Colonic mucosa (tissue), 4 donors: ENCODE results near the gene PDZD8. TPM values are rescaled to one million over a fixed set of nuclear protein-coding genes. Genes with fewer than 3 reads are reported as not detected.
"Not testable (repeated sequence)": the region's sequence is repeated elsewhere in the genome, so short reads cannot be mapped to it uniquely, and the experiment has no call there.

Experiments used
- DNase-seq: peaks from one replicate; pipeline ENCODE4 v3.0.0-alpha.2; 2020
- H3K27ac ChIP-seq: fragments of 200-600 bp; one replicate; pipeline ENCODE4 v1.8.0; 2021
- H3K27me3 ChIP-seq: fragments of 200-600 bp; one replicate; pipeline ENCODE4 v1.8.0; 2021
- H3K36me3 ChIP-seq: fragments of 200-600 bp; one replicate; pipeline ENCODE4 v1.8.0; 2021
- H3K4me1 ChIP-seq: fragments of 200-600 bp; one replicate; pipeline ENCODE4 v1.8.0; 2021; ENCODE audit warnings: mild to moderate bottlenecking
- H3K4me3 ChIP-seq: fragments of 200-600 bp; one replicate; pipeline ENCODE4 v1.8.0; 2021
- H3K9ac ChIP-seq, 2 donors: one replicate each; pipeline ENCODE4 v1.7.0; 2013; ENCODE audit warnings: control low read depth in 2 of 2, low read depth in 2 of 2, low read length in 2 of 2
- H3K9me3 ChIP-seq: fragments of 200-600 bp; one replicate; pipeline ENCODE4 v1.8.0; 2021
- intact Hi-C: fragments of 100-400 bp; cut with DNase I; formaldehyde crosslinking; loops from one replicate; pipeline ENCODE4 v1.14.1; 2022
- total RNA-seq, 2 donors: library from RNA; stranded (reverse); fragmentation: NEBNext Ultra II Directional in 1 of 2; extraction: Animal tissue kit (Norgen Biotek cat#: 25700) in 1 of 2; gene quantifications; one replicate each; pipeline ENCODE4 v1.2.1, GENCODE V29; 2021
- TF ChIP-seq, protein P1 (sequence below): fragments of 200-600 bp; IDR thresholded peaks from one replicate; pipeline ENCODE4 v1.8.0; 2022; ENCODE audit warnings: antibody characterized with exemption, mild to moderate bottlenecking
- donor health status: healthy.
- donor health status: DM: no; HTN: no; CAD: no.
- donor health status: DM: no; HTN: no; CAD: no.

Gene PDZD8
- total RNA-seq, 2 donors from 2014 or later: 68.5 to 82.0 TPM

DNA sequence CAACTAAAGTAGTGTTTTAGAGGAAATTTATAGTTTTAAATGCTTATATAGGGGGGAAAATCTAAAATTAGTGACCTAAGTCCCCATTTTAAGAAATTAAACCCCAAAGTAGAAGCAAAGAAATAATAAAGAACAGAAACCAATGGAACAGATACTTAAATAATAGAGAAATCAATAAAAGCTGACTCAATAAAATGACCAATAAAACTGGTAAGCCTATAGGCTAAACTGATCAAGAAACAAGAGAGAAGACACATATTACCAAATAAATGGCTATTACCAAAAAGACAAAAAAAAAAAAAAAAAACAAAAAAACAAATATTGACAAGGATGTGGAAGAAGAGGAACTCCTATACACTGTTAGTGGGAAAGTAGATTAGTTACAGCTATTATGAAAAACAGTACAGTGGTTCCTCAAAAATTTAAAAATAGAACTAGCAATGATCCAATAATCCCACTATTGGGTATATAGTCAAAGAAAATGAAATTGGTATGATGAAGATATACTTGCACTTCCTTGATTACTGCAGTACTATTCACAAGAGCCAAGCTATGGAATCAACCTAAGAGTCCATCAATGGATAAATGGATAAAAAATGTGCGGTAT lies 81.1 kb downstream of the PDZD8 start:
- Histone ChIP-seq H3K27me3 (no peaks in the 10 kb centered on the region), H3K4me3 (no peak overlapping the region), H3K4me1 (no peaks in the 10 kb centered on the region), H3K36me3 (no peaks in the 10 kb centered on the region), H3K9me3 (no peaks in the 10 kb centered on the region), H3K27ac (no peak overlapping the region), H3K9ac (no peak overlapping the region)
- intact Hi-C loops: no loop called here
- TF ChIP-seq, protein P1, sequence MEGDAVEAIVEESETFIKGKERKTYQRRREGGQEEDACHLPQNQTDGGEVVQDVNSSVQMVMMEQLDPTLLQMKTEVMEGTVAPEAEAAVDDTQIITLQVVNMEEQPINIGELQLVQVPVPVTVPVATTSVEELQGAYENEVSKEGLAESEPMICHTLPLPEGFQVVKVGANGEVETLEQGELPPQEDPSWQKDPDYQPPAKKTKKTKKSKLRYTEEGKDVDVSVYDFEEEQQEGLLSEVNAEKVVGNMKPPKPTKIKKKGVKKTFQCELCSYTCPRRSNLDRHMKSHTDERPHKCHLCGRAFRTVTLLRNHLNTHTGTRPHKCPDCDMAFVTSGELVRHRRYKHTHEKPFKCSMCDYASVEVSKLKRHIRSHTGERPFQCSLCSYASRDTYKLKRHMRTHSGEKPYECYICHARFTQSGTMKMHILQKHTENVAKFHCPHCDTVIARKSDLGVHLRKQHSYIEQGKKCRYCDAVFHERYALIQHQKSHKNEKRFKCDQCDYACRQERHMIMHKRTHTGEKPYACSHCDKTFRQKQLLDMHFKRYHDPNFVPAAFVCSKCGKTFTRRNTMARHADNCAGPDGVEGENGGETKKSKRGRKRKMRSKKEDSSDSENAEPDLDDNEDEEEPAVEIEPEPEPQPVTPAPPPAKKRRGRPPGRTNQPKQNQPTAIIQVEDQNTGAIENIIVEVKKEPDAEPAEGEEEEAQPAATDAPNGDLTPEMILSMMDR: no peak
- DNase-seq: no peak

DNA sequence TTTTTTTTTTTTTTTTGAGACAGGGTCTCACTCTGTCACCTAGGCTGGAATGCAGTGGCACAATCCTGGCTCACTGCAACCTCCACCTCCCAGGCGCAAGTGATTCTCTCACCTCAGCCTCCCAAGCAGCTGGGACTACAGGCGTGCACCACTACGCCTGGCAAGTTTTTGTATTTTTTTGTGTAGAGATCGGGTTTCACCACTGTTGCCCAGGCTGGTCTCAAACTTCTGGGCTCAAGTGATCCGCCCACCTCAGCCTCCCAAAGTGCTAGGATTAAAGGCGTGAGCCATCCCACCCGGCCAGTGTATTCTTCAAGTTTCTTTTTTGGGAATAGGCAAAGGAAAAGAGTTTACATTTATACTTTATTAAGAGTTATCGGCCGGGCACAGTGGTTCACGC lies 84.4 kb downstream of the PDZD8 start:
- H3K9ac ChIP-seq, DNase-seq, H3K9me3 ChIP-seq, H3K27me3 ChIP-seq, H3K4me1 ChIP-seq, H3K27ac ChIP-seq, H3K4me3 ChIP-seq, H3K36me3 ChIP-seq, intact Hi-C loops: not testable (repeated sequence)

GRCh38 chr10:117284716-117285494 lies 90.3 kb downstream of the PDZD8 start:
- Histone ChIP-seq H3K27me3 (no peaks in the 10 kb centered on the region), H3K27ac (no peak overlapping the region), H3K4me1 (no peaks in the 10 kb centered on the region), H3K9ac (no peak overlapping the region), H3K36me3 (no peaks in the 10 kb centered on the region), H3K9me3 (no peaks in the 10 kb centered on the region), H3K4me3 (no peak overlapping the region)
- intact Hi-C loops: no loop called here
- DNase-seq: no peak
- TF ChIP-seq, protein P1: no peak

DNA sequence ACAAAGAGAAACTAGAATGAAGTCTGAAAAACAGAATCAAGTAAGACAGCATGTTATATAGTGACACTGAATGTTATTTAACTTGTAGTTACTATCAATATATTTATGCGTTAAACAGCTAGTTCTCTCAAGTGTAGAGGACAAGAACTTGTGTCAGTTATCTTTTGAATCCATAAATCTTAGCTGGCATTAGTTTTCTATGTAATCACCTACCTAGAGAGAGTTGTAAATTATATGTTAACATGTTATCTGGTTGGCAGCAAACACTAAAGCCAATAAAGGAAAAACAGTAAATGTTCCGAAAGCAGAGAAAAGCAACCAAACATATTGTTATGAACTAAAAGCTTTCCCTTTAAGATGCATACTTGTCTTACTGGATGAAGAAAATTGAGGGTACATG lies 97.6 kb downstream of the PDZD8 start:
- Histone ChIP-seq H3K27ac (no peak overlapping the region), H3K36me3 (no peaks in the 10 kb centered on the region), H3K27me3 (no peaks in the 10 kb centered on the region), H3K4me1 (no peaks in the 10 kb centered on the region), H3K9me3 (no peaks in the 10 kb centered on the region), H3K4me3 (no peak overlapping the region), H3K9ac (no peak overlapping the region)
- TF ChIP-seq, protein P1: no peak
- no peak for DNase-seq
- intact Hi-C loops: no loop called here

- no peak overlapping the region for H3K4me3 ChIP-seq
- intact Hi-C loops: no loop called here
- H3K9me3 ChIP-seq: no peaks in the 10 kb centered on the region
- H3K9ac ChIP-seq: no peak overlapping the region
- no peaks in the 10 kb centered on the region for H3K27me3 ChIP-seq
- no peak overlapping the region for H3K27ac ChIP-seq
- no peaks in the 10 kb centered on the region for H3K4me1 ChIP-seq
- TF ChIP-seq, protein P1: no peak
- DNase-seq: no peak
- no peaks in the 10 kb centered on the region for H3K36me3 ChIP-seq
Measured at GRCh38 chr10:117275121-117275520, 100.1 kb downstream of the PDZD8 start.

DNA sequence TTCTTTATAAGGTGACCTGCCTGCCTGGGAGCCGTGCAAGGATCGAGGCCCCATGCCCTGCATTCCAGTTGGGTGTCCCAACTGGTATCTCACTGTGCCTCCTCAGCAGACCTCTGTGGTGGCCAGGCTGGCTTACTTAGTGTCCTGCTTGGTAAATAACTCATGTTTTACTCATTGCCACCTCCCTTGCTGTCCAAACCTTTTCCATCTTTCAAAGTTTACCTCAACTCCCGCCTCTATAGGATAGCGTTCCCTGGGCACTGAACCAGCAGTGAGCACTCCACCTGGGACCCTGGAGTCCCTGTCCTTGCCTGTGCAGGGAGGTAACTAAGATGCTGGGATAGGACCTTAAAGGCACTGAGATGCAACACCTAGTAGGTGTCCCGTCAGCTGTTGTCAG lies 100.7 kb downstream of the PDZD8 start:
- no peaks in the 10 kb centered on the region for H3K9me3 ChIP-seq
- no peak overlapping the region for H3K4me3 ChIP-seq
- no peaks in the 10 kb centered on the region for H3K36me3 ChIP-seq
- H3K9ac ChIP-seq: no peak overlapping the region
- H3K27me3 ChIP-seq: no peaks in the 10 kb centered on the region
- intact Hi-C loops: no loop called here
- no peaks in the 10 kb centered on the region for H3K4me1 ChIP-seq
- no peak for DNase-seq
- TF ChIP-seq, protein P1: no peak
- H3K27ac ChIP-seq: no peak overlapping the region
